ENCODE data around the gene PGF. TPM values are rescaled to one million over a fixed set of nuclear protein-coding genes. Genes with fewer than 3 reads are reported as not detected.

Gene PGF
- total and polyA plus RNA-seq, 8 donors = 1.8 to 13.3 (median 6.4) TPM; not detected in 1

GRCh38 chr14:74902941-74903705 is 52.3 kb downstream of the PGF start:
- Histone ChIP-seq H3K27me3 (no peaks in the 10 kb centered on the region), H3K36me3 (peaks cover 53 to 89% (median 72%) of the 10 kb centered on the region in 4 donors), H3K9me3 (no peaks in the 10 kb centered on the region), H3K27ac (no peak overlapping the region), H3K4me1 (peaks cover 4 to 30% (median 20%) of the 10 kb centered on the region in 4 donors), H3K4me3 (no peak overlapping the region)
- intact Hi-C loops (cut with DNase I; ENCODE audit: low total_unique reads) = no loop called here
- WGBS, 5 donors = 74 to 81% (median 78%) methylated on average over 7 to 10 of the region's 10 CpGs
- TF ChIP-seq POLR2A (IDR thresholded peaks at IDR 0.05) (no peak), POLR2AphosphoS5 (IDR thresholded peaks at IDR 0.05) (no peak), EP300 (IDR thresholded peaks at IDR 0.05) (no peak)
- TF ChIP-seq, protein P1, sequence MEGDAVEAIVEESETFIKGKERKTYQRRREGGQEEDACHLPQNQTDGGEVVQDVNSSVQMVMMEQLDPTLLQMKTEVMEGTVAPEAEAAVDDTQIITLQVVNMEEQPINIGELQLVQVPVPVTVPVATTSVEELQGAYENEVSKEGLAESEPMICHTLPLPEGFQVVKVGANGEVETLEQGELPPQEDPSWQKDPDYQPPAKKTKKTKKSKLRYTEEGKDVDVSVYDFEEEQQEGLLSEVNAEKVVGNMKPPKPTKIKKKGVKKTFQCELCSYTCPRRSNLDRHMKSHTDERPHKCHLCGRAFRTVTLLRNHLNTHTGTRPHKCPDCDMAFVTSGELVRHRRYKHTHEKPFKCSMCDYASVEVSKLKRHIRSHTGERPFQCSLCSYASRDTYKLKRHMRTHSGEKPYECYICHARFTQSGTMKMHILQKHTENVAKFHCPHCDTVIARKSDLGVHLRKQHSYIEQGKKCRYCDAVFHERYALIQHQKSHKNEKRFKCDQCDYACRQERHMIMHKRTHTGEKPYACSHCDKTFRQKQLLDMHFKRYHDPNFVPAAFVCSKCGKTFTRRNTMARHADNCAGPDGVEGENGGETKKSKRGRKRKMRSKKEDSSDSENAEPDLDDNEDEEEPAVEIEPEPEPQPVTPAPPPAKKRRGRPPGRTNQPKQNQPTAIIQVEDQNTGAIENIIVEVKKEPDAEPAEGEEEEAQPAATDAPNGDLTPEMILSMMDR (IDR thresholded peaks at IDR 0.05) = no peak
- no peak for DNase-seq

DNA sequence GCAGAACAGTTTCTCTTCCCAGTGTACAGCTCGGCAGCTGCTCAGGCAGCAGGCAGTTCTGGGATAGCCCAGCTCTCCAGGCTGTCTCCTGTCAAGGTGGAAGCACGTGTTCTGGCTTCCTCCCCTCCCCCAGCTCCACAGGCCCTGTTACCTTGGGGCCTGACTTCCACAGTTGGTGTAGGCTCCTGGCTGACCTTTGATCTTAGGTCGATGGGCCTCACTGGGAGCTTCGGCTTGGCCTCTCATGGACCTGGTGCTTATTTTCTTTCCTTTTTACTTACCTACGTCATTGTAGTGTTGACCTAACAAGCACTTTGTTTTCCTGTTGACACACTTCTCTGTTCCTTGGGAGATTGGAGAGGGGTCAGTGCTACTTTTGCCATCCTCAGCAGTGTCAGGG is 56.7 kb downstream of the PGF start:
- no peak for DNase-seq
- TF ChIP-seq, protein P1 (IDR thresholded peaks at IDR 0.05) = no peak
- TF ChIP-seq POLR2A (IDR thresholded peaks at IDR 0.05) (no peak), POLR2AphosphoS5 (IDR thresholded peaks at IDR 0.05) (no peak), EP300 (IDR thresholded peaks at IDR 0.05) (no peak)
- whole genome bisulfite sequencing, 5 donors = 72 to 79% (median 73%) methylated on average over 5 of the region's 5 CpGs

DNA sequence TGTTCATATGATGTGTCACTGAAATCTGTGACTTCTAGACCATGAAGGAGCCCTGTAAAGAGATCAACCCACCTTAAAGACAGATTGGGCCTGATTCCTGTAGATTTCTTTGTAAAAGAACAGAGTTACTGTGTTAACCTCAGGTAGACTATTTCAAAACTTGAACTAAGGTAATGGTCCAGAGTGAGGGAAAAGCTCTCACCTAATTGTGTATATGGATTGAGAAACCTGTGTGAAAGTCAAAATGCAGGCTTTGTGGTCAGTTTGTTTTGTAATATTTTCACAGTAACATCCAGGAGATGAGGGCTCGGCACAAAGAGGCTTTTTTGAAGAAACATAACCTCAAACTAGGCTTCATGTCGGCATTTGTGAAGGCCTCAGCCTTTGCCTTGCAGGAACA is 57.3 kb downstream of the PGF start:
- Histone ChIP-seq H3K36me3 (peaks cover 98 to 100% (median 100%) of the 10 kb centered on the region in 4 donors), H3K27ac (no peak overlapping the region), H3K4me3 (no peak overlapping the region), H3K27me3 (no peaks in the 10 kb centered on the region), H3K4me1 (peaks cover 0 to 3% (median 0%) of the 10 kb centered on the region in 4 donors), H3K9me3 (no peaks in the 10 kb centered on the region)
- no peak for DNase-seq
- WGBS, 5 donors = 83 to 94% (median 86%) methylated on average over 2 of the region's 2 CpGs
- TF ChIP-seq POLR2A (IDR thresholded peaks at IDR 0.05) (no peak), POLR2AphosphoS5 (IDR thresholded peaks at IDR 0.05) (no peak)
- intact Hi-C loops (cut with DNase I; ENCODE audit: low total_unique reads) = no loop called here

More for the DNA sequence above, 56.7 kb downstream of the PGF start:
- no peaks in the 10 kb centered on the region for H3K4me1 ChIP-seq
- no peaks in the 10 kb centered on the region for H3K9me3 ChIP-seq
- intact Hi-C loops (cut with DNase I; ENCODE audit: low total_unique reads) = no loop called here
- no peak overlapping the region for H3K27ac ChIP-seq
- H3K27me3 ChIP-seq = no peaks in the 10 kb centered on the region
- H3K4me3 ChIP-seq = no peak overlapping the region
- peaks cover 95 to 100% (median 100%) of the 10 kb centered on the region in 4 donors for H3K36me3 ChIP-seq

GRCh38 chr14:74897642-74898041 is 57.8 kb downstream of the PGF start:
- no peak overlapping the region for H3K27ac ChIP-seq
- peaks cover 0 to 3% (median 0%) of the 10 kb centered on the region in 4 donors for H3K4me1 ChIP-seq
- intact Hi-C loops (cut with DNase I; ENCODE audit: low total_unique reads) = no loop called here
- no peaks in the 10 kb centered on the region for H3K9me3 ChIP-seq
- 66 to 87% (median 72%) methylated on average over 4 of the region's 4 CpGs for WGBS, 5 donors
- peaks cover 98 to 100% (median 100%) of the 10 kb centered on the region in 4 donors for H3K36me3 ChIP-seq
- no peak for DNase-seq
- TF ChIP-seq, protein P1 (IDR thresholded peaks at IDR 0.05) = no peak
- TF ChIP-seq POLR2A (IDR thresholded peaks at IDR 0.05) (no peak), POLR2AphosphoS5 (IDR thresholded peaks at IDR 0.05) (no peak), EP300 (IDR thresholded peaks at IDR 0.05) (no peak)
- no peaks in the 10 kb centered on the region for H3K27me3 ChIP-seq
- H3K4me3 ChIP-seq = no peak overlapping the region

DNA sequence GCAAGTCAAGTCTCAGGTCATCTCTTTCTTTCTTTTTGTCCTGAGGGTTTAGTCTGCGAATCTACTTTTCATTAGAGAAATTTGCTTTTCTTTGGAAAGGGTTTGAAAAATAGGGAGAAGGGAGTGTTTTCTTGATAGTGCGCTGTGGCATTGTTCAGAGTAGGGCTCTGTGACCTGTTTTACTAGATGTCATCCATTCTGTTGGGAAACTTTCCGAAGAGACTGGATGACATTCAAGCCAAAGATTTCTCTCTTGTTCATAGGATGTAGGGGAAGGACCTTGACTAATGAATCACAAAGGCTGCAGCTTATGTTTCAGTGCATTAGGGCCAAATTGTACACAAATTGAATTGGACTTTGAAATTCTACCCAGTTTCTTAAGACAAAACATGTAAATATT is 59.0 kb downstream of the PGF start:
- 87 to 97% (median 89%) methylated on average over 3 of the region's 3 CpGs for WGBS, 5 donors
- H3K27ac ChIP-seq = no peak overlapping the region

More for the DNA sequence above, 59.0 kb downstream of the PGF start:
- H3K36me3 ChIP-seq = peaks cover 98 to 100% (median 100%) of the 10 kb centered on the region in 4 donors
- H3K9me3 ChIP-seq = no peaks in the 10 kb centered on the region
- peaks cover 0 to 3% (median 0%) of the 10 kb centered on the region in 4 donors for H3K4me1 ChIP-seq
- DNase-seq = no peak
- H3K4me3 ChIP-seq = no peak overlapping the region
- TF ChIP-seq POLR2AphosphoS5 (IDR thresholded peaks at IDR 0.05) (no peak), POLR2A (IDR thresholded peaks at IDR 0.05) (no peak)
- H3K27me3 ChIP-seq = no peaks in the 10 kb centered on the region
- intact Hi-C loops (cut with DNase I; ENCODE audit: low total_unique reads) = no loop called here
